Hindlimb muscle (tissue), 1 donor: ENCODE results near the gene PPP1R1C. TPM values are rescaled to one million over a fixed set of nuclear protein-coding genes. Genes with fewer than 3 reads are reported as not detected.
A peak's percentile ranks its signal among the peaks of the same experiment; 100 is the strongest.

Source experiments
- DNase-seq: peaks from one replicate; pipeline ENCODE4 v3.0.0-alpha.2; 2013
- polyA plus RNA-seq: library from polyadenylated mRNA; unstranded; fragments of 120-200 nt; gene quantifications from one replicate; pipeline ENCODE4 v1.2.1, GENCODE V29; 2013; ENCODE audit not compliant: insufficient read length

PPP1R1C gene
- polyA plus RNA-seq, 1 donor = not detected

DNA sequence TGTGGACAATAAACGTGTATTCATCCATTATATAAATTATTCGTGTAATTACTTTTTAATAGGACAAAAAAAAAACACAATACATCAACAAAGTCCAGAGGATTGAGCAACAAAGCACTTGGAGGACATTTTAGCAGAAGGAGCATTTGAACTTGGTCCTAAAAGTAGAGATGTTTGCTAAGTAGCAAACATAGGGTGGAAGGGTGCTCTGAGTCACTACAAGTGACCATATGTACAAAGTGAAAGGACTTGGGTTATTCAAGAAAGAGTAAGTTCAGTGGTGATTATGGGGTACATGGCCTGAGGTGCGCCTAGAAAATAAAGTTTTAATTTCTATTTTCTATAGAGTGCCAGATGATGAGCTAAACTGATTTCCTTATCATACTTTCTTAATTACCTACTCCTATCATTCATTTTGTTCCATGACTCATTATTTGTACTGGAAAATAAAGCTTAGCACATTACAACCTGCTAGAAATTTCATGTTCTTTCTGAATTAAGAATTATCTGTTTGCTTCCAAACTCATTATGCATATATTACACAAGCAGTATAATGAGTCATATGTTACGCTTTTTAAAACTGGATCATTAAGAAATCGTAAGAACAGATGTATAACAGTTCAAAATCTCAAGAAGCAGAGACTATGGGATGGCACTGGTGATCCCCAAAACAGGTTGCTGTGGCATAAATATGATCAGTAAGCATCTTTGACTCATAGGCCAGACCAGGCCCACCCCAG lies 13.1 kb upstream of the PPP1R1C start:
- DNase-seq = no peak

DNA sequence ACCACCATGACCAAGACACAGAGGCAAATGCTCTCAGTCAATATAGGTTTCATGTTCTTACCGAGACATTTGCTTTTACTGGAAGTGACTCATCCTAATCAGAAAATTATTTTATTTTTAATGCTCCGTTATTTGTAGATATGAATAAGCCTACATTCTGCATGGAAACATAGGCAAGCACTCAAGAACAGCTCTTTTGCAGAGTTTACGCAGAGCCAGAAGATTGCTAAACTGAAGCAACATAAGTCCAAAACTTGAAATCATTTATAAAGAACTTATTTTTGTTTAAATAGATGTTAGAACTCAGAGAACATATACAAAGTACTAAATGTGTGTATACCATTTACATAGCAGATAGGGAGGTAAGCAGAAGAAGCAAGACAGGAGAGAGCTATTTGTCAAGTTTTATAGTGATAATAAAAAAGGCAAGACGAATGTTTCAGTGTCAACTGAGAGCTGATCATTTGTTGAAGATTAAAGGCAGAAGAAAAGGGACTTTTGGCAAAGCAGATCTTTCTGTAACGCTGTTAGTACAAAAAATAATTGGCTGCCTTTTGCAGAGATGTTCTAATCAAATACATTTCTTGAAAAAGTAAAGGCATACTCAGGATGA lies 12.4 kb upstream of the PPP1R1C start:
- DNase-seq = no peak

DNA sequence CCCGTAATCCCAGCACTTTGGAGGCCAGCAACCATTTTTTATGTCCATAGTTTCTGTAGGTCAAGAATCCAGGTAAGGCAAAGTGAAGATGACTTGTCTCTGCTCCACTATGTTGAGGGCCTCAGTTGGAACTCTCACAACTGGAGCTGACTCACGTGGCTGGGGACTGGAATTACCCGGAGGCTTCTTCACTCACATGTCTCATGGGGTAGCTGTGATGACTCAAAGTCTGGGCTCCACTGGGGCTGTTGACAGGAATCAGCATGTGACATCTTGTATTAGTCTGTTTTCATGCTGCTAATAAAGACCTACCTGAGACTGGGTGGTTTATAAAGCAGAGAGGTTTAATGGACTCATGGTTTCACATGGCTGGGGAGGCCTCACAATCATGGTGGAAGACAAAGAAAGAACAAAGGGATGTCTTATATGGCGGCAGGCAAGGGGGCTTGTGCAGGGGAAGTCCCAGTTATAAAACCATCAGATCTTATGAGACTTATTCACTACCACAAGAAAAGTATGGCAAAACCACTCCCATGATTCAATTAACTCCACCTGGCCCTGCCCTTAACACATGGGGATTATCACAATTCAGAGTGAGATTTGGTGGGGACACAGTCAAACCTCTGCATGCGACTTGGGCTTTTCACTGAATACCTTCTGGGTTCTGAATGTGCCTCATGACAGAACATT lies 7.8 kb upstream of the PPP1R1C start:
- DNase-seq = no peak

DNA sequence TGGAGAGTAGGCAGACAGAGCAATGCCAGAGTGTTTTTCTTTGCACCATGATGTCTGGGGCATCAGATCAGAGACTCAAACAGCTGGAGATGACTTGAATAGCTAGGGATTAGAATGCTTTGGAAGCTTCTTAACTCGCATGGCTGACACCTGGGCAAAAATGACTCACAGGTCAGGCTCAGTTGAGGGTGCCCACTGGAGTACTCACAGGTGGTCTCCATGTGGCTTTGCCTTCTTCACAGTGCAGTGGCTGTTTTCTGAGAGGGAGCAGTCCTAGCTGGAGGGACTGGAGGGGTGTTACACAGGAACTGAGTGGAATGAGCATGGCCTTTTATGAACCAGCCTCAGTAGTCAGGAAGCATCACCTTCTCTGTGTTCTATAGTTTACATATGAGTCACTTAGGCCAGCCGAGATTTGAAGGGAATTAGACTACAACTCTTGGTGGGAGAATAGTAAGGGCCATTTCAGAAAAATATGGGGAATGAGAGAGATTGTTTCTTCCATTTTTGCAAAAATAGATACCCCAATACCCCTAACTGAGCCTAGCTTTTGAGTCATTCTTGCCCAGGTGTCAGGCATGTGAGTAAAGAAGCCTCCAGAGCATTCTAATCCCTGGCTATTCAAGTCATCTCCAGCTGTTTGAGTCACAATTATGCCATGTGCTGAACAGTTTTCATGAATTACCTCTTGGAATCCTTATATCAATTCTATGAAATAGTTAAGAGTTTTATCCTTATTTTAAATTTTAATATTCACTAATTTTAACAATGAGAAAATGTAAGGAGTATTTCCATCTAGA lies 7.1 kb upstream of the PPP1R1C start:
- no peak for DNase-seq

DNA sequence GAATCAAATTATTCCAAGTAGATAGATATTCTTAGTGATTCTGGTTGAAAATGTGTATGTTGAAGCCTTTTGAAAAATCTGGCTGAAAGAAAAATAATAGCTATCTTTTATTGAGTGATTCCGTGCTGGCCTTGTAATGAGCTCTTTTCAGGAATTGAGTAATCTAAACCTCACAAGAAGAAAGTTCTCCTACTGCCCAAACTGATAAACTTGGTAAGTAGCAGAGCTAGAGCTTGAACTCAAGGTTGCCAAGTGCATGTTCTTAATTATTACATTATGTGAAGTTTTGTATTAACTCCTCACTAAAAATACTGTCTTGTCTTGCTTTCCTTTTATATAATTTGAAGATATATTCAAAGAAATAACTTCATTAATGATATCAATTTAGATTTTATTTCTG lies 1.6 kb upstream of the PPP1R1C start:
- DNase-seq = no peak

DNA sequence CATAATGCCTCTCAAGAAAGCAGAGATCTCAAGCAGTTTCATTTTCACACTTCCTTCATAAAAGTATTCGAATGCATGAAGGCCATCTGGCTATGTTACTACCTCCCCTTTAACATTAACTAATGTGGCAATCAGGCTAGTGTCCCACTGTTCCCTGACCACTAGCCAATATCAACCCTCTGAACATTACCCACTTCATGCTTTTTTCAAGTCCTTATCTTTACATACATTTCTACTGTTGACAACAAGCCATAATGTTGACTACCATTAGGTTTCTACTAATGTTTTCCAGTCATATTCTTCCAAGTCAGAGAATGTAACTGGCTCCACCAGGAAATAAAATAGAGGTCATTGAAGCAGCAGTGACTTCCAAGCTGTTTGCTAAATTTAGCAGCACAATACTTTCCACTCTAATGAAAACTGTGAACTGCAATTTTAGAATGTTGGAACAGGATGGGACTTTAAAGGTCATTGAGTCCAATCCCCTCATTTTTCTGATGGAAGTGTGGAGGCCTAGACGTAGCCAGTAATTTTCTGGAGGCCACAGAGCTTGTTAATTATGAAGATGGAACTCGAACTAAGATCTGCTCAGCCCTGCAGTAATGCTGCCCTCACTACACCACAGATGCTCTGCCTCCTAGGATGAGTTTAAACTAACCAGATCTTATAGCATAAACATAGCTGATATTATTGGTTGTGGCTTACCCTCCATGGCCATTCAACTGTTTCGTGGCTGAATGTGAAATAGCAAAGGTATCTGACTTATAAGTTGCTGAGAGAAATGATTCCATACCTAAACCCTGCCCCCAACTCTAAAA lies 630 bp upstream of the PPP1R1C start:
- peak; percentile 16 for DNase-seq

DNA sequence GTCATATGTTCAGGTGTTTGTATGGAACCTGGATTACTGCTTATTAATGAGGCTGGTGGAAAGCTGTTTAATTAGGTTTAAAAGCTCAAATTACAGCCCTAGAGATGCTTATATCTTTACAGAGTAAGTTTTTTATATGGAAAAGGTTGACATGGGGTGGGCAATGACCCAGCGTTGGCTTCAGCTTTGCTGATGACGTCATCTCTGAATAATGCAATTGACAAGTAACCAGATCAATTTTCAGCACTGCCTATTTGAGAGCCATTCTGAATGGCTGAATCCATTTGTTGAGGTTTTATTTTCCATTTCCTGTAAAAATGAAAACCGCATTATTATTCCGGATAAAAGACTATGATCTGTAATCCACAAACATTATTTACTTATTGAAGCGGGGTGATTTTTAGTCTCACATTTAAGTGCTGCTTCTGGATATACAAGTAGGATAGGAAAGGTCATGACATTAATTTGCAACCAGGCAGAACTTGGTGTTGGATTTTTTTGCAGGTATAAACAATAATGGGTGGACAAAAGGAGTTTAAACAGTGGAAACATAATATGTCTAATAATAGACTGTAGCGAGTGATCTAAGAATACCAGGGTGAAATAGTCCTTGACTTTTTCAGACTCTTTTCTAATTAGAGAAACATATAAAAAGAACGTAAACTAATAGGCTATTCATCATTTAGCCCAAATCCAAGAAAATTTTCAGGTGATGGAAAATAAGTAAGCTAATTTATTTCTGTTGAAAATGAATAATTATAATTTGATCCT lies 2.7 kb downstream of the PPP1R1C start:
- no peak for DNase-seq

DNA sequence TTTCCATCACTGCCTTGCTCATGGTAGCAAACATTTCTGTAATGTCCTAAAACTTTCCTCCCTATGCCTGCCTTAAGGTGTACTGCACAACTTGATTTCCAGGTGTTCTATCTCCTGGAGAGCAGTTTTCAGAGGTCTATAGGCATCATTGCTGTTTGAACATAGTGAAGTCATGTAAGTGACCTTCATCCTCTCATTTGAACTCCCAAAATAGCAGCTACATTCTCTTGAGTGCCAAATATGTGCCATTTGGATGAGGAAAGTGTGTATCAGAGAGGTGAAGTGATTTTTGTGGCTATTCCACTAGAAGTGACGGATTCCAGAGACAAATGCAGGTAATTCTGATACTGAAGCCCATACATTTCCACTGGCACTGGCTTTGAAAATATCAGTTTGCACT lies 3.4 kb downstream of the PPP1R1C start:
- DNase-seq = no peak

DNA sequence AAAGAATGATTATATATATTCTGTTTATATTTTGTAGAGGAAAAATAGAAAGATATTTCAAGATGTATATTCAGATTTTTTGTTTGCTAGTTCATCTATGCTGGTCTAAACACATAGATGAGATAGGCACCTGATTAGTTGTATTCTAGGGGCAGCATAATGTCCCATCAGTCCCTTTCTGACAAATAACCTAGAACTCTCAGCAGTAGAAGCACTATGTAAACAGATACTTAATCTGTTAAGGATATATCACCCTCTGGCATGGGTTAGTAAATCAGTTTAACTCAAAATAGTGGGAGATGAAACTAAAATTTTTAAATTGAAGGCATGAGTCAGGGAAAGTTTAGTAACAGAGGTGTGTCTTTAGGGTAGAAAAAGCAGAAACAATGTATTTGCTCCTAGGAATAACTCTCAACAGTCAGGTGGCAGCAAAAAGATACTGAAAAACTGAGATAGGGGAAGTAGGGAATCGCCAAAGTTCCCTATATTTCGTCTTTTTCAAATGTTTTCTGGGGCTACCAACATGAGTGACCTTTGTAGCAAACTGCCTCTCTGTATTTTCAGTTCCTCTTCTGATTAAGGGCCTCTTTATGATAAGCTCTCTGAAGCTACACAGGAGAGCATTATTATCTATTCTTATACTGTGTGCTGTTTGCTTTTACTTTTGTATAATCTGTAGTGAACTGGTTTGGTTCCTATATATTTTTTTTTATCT lies 5.7 kb downstream of the PPP1R1C start:
- DNase-seq = no peak

DNA sequence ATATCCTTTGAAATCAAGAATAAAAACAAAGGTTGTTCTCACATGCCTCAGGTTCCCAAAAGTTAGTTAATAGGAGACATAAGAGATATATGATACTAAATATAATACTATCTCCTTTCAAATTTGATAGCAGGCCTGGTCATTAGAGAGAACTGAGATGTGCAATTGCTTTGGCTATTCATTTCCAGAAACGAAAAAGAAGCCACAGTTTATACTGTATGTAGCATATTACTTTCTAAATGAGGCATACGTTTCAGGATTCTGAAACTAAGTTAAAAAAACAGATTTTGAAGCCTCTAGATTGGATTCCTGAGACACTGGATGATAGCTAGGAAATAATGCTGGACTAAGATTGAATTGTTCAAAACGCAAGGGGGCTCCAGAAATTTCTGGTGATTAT lies 7.1 kb downstream of the PPP1R1C start:
- DNase-seq = no peak

DNA sequence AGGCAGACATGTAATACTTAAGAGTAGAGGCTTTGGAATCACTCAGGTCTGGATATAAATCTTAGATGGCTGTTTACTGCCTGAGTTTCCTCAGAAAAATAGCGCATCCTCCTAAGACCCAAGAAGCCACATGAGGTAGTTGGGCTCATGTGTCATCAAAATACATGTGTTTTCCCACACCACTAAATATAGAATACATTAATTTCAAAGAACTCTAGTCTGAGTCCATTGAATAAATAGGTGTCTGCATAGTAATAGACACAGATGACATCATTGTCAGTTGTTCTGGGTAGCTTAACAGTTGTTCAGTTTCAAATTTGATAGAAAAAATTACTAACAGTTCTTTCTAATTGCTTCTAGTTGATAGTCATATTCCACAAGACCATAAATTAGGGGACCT lies 9.6 kb downstream of the PPP1R1C start:
- no peak for DNase-seq

DNA sequence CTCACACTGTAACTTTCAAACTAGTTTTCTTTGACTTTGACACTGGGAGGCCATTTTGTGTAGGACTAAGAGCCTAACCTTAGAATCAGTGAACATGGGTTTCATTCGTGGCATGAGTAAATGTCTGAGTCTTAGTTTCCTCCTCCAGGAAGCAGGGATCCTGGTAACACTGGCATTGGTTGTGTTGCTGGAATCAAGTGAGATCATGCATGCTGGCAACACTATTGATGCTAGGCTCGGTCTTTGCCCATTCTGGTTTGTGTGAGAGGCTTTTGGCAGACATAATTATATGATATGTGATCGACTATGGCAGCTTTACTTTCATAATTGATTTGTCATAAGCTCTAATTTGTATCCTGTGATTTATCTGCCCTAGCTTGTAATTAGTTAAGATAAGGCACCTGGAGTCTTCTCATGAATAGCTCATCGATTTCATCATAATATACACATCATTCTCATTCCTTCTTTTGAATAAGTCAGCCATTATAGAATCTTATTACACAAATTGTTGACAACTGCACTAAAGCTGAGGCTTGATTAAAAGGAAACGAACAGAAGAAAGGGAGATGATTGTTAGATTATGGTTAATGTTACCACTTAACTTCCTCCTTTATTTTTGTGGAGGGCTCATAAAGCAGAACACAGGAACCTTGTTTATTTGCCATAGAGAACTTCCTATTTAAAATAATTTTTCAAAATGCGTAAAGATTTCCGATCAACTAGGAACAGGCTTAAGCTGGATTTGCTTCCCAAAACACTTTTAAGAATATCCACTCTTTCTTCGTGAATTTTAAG lies 12.6 kb downstream of the PPP1R1C start:
- DNase-seq = no peak

DNA sequence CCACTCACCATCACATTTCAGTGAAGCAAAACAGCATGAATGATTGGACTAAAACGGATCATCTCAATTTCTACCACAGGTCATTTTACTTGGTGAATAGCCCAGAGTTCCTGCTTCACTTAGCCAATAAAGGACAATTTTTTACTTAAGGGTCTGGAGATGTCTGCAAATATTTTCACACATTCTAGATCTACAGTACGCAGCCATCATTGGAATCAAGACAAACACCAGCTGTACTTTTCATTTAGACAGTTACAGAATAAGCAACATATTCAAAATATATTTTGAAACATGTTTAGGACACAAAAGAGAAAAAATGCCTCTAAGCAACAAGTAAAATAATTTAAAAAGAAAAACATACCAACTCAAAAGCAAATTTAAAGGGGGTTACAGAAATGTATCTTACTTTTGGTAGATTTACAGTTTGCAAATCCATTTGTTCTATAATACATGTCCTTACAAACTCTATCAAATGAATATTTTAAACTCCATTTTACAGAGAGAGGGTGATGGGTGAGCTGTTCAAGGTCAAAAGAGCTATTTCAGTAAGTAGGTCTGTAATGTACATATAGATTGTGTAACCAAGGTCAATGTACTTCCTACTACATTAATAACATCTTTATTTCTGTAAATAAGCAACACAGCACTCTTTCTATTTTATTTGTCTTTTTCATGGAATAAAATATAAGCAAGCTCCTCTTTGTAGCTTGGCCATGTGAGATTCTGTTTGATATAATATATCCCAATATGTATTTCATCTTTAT lies 13.4 kb downstream of the PPP1R1C start:
- DNase-seq = peak; percentile 5

DNA sequence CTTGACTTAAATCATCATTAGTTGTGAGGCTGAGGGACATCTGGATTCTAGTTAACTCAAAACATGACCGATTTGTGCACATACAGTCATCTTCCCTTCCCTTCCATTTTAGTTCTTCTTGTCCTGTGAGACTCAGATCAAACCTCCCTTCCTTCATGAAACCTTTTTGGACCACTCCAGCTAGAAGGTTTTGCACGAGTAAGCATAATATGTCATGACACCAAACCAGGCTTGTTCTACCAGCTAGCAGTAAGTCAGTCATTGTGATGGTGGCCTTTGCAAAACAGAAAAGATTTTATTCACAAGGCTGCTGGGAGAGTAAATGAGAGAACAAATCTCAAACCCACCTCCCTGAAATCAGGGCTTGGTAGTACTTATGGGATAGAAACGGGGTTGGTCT lies 14.3 kb downstream of the PPP1R1C start:
- no peak for DNase-seq

DNA sequence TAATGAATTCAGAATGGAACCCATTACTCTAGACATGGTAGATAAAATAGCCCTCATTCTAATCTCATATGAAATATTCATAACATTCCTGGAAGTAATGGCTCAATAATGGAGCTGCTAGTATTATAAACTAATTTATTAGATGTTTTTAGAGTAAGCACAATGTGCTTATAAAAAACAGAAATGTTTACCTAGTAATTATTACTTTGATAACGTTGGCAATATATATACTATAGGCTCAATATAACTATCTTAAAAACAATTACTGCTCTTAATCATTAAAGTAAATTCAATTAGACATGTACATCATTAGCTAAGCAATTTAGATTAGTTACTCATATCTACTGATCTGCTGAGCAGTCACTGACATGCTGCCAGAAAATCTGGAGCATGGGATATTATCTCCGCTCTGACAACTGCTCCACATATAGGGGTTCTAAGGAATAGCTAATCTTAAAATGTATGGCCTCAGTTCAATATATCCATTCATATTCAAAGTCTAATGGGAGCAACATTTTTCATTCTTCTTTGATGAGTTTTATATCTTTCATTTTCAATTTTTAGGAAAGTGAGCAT lies 19.4 kb downstream of the PPP1R1C start:
- no peak for DNase-seq

DNA sequence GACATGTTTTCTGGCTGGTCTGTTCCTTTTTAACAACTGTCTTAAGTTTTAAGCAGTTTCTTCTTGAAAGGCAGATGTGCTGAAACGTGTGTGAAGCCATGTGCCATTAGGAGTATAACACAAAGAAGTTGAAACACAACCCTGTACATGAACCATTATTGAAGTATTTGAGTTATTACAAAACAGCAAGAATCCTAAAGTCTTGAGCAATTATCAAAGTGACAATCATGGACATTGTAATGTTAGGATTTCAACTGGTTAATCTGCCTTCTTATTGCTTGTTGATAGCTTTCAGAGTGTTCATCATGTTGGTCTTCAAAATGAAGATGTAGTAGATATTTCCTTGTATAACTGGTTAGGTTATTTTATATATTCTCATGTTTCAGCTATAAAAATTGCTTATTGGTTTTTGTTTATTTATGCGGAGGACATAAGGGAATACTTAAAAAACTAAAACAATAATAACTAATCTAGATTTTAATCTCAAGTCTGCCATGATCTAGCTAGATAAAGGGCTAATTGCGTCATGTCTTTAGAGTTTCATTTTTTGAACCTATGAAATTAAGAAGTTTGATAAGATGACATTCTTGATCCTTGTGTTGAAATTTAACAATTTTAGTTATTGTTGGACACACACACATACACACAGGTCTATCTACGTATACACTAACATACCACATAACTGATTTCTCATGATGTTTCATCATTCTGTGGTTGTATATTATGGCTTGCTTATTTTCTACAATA lies 21.1 kb downstream of the PPP1R1C start:
- no peak for DNase-seq

DNA sequence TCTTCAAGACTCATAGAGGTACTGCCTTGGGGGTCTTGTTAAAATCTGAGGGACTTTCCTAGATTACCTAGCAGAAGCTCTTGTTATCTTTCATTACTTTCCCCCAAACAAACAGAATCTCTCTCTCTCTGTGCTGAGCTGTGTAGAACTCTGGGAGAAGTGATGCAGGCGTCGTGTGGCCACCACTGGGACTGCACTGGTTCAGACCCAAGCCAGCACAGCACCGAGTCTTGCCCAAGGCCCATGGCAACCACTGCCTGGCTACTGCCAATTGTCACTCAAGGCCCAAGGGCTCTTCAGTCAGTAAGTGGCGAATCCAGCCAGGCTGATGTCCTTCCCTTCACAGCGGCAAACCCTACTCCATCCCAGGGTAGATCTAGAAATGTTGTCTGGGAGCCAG lies 28.6 kb downstream of the PPP1R1C start:
- DNase-seq = no peak
